K562 (cell line): ENCODE results near the gene CLCN2. TPM values are rescaled to one million over a fixed set of nuclear protein-coding genes. Genes with fewer than 3 reads are reported as not detected.

Experiments used
- ATF3 ChIP-seq, 2 experiments: fragments of 450-650 bp in 1 of 2; sonication (generic) in 1 of 2; formaldehyde crosslinking in 1 of 2; IDR thresholded peaks in 1 of 2; conservative IDR thresholded peaks in 1 of 2; 2 replicates each; pipeline versions ENCODE4 v1.6.1 to v1.8.1; 2016 to 2023; ENCODE audit warnings: mild to moderate bottlenecking in 2 of 2, moderate library complexity in 2 of 2, inconsistent platforms in 1 of 2, missing genetic modification reagents in 1 of 2
- BCL6 ChIP-seq: fragments of 250-450 bp; sonication (Bioruptor Pico); IDR thresholded peaks from 2 replicates; pipeline ENCODE4 v1.4.0; 2020
- EP400 ChIP-seq: fragments of 450-650 bp; IDR thresholded peaks from 2 replicates; pipeline ENCODE4 v1.6.1; 2017; ENCODE audit warnings: antibody characterized with exemption, mild to moderate bottlenecking, moderate library complexity
- GATA2 ChIP-seq: sonication (generic); formaldehyde crosslinking; IDR thresholded peaks from 2 replicates; pipeline ENCODE4 v1.4.0; 2020; ENCODE audit warnings: mild to moderate bottlenecking, missing genetic modification reagents
- SAP30 ChIP-seq: fragments of 200-600 bp; sonication (generic); IDR thresholded peaks from 2 replicates; pipeline ENCODE4 v1.6.1; 2012; ENCODE audit warnings: borderline replicate concordance, low read depth, mild to moderate bottlenecking, moderate library complexity, low read length, control low read depth, inconsistent platforms; ENCODE audit not compliant: insufficient read depth, poor library complexity, severe bottlenecking
- SMC3 ChIP-seq: conservative IDR thresholded peaks from 2 replicates; pipeline ENCODE4 v1.6.1; 2011; ENCODE audit warnings: low read depth, low read length, improper control_type of control experiment; ENCODE audit not compliant: insufficient read depth
- TEAD4 ChIP-seq, 2 experiments: sonication (generic) in 1 of 2; formaldehyde crosslinking in 1 of 2; IDR thresholded peaks; 2 replicates each; pipeline versions ENCODE4 v1.6.1 to v1.8.0; 2012 to 2022; ENCODE audit warnings: borderline replicate concordance in 1 of 2, inconsistent platforms in 1 of 2, low read length in 1 of 2, mild to moderate bottlenecking in 1 of 2, missing genetic modification reagents in 1 of 2
- ZEB2 ChIP-seq: fragments of 450-650 bp; IDR thresholded peaks from 2 replicates; pipeline ENCODE4 v1.6.1; 2016
- ZFX ChIP-seq: sonication (generic); formaldehyde crosslinking; IDR thresholded peaks from 2 replicates; pipeline ENCODE4 v1.8.0; 2022; ENCODE audit warnings: mild to moderate bottlenecking, missing genetic modification reagents, moderate library complexity
- ZNF444 ChIP-seq: fragments of 250-450 bp; sonication (Bioruptor Pico); IDR thresholded peaks from 2 replicates; pipeline ENCODE4 v1.4.0; 2020; ENCODE audit warnings: mild to moderate bottlenecking, moderate library complexity
- ZNF592 ChIP-seq: fragments of 450-650 bp; IDR thresholded peaks from 2 replicates; pipeline ENCODE4 v1.6.1; 2017; ENCODE audit warnings: antibody characterized with exemption, mild to moderate bottlenecking
- polyA plus RNA-seq, 8 experiments: library from polyadenylated mRNA; depleted of rRNA in 4 of 8; stranded (reverse) in 5 of 8; unstranded in 3 of 8; fragments of >200 nt; fragmentation: Nextera tagmentation in 2 of 8; fragmentation: Illumina TruSeq in 1 of 8; extraction: Ambion mirVana in 2 of 8; extraction: Trizol in 1 of 8; gene quantifications; 2 replicates each; pipeline versions ENCODE4 v1.2.1 to v1.2.3, GENCODE V29; 2011 to 2014; ENCODE audit warnings: inconsistent platforms in 1 of 8, missing spikeins in 1 of 8
- total RNA-seq, 7 experiments: library from RNA; depleted of rRNA in 6 of 7; stranded (reverse); fragments of >200 nt in 6 of 7; fragmentation: Illumina TruSeq in 2 of 7; extraction: Trizol in 2 of 7; gene quantifications; 2 replicates each; pipeline versions ENCODE4 v1.2.1 to v1.2.3, GENCODE V29; 2011 to 2021; ENCODE audit warnings: low replicate concordance in 1 of 7
- TF ChIP-seq, protein P1 (sequence below): sonication (generic); formaldehyde crosslinking; IDR thresholded peaks from 2 replicates; pipeline ENCODE4 v1.8.1; 2023; ENCODE audit warnings: mild to moderate bottlenecking, missing genetic modification reagents
- TF ChIP-seq, protein P2 (sequence below): fragments of 200-400 bp; formaldehyde crosslinking; IDR thresholded peaks from 2 replicates; pipeline ENCODE4 v1.6.1; 2017; ENCODE audit warnings: mild to moderate bottlenecking, low read depth, low read length, moderate library complexity
- TF ChIP-seq, protein P3 (sequence below): sonication (generic); formaldehyde crosslinking; IDR thresholded peaks from 2 replicates; pipeline ENCODE4 v1.8.0; 2023; ENCODE audit warnings: mild to moderate bottlenecking, missing genetic modification reagents

The CLCN2 gene
- total and polyA plus RNA-seq, 9 of the 15 experiments (the other 6 are each of a cell fraction or from before 2014, with no cell fraction given): 0.10 to 14.0 (median 6.9) TPM

- TF ChIP-seq, protein P1, sequence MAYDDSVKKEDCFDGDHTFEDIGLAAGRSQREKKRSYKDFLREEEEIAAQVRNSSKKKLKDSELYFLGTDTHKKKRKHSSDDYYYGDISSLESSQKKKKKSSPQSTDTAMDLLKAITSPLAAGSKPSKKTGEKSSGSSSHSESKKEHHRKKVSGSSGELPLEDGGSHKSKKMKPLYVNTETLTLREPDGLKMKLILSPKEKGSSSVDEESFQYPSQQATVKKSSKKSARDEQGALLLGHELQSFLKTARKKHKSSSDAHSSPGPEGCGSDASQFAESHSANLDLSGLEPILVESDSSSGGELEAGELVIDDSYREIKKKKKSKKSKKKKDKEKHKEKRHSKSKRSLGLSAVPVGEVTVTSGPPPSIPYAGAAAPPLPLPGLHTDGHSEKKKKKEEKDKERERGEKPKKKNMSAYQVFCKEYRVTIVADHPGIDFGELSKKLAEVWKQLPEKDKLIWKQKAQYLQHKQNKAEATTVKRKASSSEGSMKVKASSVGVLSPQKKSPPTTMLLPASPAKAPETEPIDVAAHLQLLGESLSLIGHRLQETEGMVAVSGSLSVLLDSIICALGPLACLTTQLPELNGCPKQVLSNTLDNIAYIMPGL (CRISPR knock-in tag): no peak
- TF ChIP-seq, protein P2, sequence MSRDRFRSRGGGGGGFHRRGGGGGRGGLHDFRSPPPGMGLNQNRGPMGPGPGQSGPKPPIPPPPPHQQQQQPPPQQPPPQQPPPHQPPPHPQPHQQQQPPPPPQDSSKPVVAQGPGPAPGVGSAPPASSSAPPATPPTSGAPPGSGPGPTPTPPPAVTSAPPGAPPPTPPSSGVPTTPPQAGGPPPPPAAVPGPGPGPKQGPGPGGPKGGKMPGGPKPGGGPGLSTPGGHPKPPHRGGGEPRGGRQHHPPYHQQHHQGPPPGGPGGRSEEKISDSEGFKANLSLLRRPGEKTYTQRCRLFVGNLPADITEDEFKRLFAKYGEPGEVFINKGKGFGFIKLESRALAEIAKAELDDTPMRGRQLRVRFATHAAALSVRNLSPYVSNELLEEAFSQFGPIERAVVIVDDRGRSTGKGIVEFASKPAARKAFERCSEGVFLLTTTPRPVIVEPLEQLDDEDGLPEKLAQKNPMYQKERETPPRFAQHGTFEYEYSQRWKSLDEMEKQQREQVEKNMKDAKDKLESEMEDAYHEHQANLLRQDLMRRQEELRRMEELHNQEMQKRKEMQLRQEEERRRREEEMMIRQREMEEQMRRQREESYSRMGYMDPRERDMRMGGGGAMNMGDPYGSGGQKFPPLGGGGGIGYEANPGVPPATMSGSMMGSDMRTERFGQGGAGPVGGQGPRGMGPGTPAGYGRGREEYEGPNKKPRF: no peak
- TF ChIP-seq, protein P3, sequence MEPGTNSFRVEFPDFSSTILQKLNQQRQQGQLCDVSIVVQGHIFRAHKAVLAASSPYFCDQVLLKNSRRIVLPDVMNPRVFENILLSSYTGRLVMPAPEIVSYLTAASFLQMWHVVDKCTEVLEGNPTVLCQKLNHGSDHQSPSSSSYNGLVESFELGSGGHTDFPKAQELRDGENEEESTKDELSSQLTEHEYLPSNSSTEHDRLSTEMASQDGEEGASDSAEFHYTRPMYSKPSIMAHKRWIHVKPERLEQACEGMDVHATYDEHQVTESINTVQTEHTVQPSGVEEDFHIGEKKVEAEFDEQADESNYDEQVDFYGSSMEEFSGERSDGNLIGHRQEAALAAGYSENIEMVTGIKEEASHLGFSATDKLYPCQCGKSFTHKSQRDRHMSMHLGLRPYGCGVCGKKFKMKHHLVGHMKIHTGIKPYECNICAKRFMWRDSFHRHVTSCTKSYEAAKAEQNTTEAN (CRISPR knock-in tag): no peak
- peak; percentile 35 for TF ChIP-seq TEAD4 (IDR thresholded peaks at IDR 0.05; ENCODE audit: low read length)
- no peak for TF ChIP-seq TEAD4 (CRISPR knock-in tag; IDR thresholded peaks at IDR 0.05; ENCODE audit: borderline replicate concordance)
- peak; percentile 62; the same call in 1 of the 2 replicates for TF ChIP-seq ZNF592
- no peak for TF ChIP-seq BCL6 (CRISPR knock-in tag)
- TF ChIP-seq ZEB2: peak; percentile 42; the same call in 1 of the 2 replicates
- peak; percentile 84 for TF ChIP-seq ATF3 (IDR thresholded peaks at IDR 0.05)
- peak; percentile 59; the same call in 1 of the 2 replicates for TF ChIP-seq ATF3 (CRISPR knock-in tag; conservative IDR thresholded peaks at IDR 0.05)
- no peak for TF ChIP-seq EP400
- TF ChIP-seq SAP30: no peak
- no peak for TF ChIP-seq SMC3
- no peak for TF ChIP-seq ZNF444 (CRISPR knock-in tag)
- TF ChIP-seq ZFX (CRISPR knock-in tag): peak; percentile 70
- peak; percentile 87 for TF ChIP-seq GATA2 (CRISPR knock-in tag)
Observed at GRCh38 chr3:184334470-184335158, 26.8 kb downstream of the CLCN2 start (continued).
